HepG2 (cell line): Measurements from ENCODE around the gene EVA1A.

ENCODE experiments used
- CREB1 ChIP-seq, 2 experiments: fragments of 450-650 bp in 1 of 2; IDR thresholded peaks; 2 replicates each; pipeline ENCODE4 v1.6.1; 2016 to 2017; ENCODE audit warnings: control low read depth in 1 of 2, mild to moderate bottlenecking in 1 of 2, missing compliant biosample characterization in 1 of 2, missing genetic modification characterization in 1 of 2
- EZH2 ChIP-seq: conservative IDR thresholded peaks from 2 replicates; pipeline ENCODE4 v1.6.1; 2012; ENCODE audit warnings: mild to moderate bottlenecking, low read depth, low read length, moderate library complexity
- HMG20A ChIP-seq: IDR thresholded peaks from 2 replicates; pipeline ENCODE4 v1.6.1; 2016; ENCODE audit warnings: borderline replicate concordance
- NFKB2 ChIP-seq: sonication (generic); formaldehyde crosslinking; IDR thresholded peaks from 2 replicates; pipeline ENCODE4 v1.4.0; 2020; ENCODE audit warnings: missing genetic modification reagents, borderline replicate concordance
- TAF1 ChIP-seq: sonication (generic); formaldehyde crosslinking; IDR thresholded peaks from 2 replicates; pipeline ENCODE4 v1.4.0; 2020; ENCODE audit warnings: missing genetic modification reagents
- TOE1 ChIP-seq: sonication (generic); formaldehyde crosslinking; IDR thresholded peaks from 2 replicates; pipeline ENCODE4 v1.4.0; 2020; ENCODE audit warnings: mild to moderate bottlenecking, missing genetic modification reagents
- YY1 ChIP-seq: IDR thresholded peaks from 2 replicates; pipeline ENCODE4 v1.6.1; 2011; ENCODE audit warnings: low read length, low read depth, moderate library complexity, mild to moderate bottlenecking; ENCODE audit not compliant: insufficient read depth, insufficient replicate concordance
- ZZZ3 ChIP-seq: sonication (generic); formaldehyde crosslinking; IDR thresholded peaks from 2 replicates; pipeline ENCODE4 v1.4.0; 2020; ENCODE audit warnings: missing genetic modification reagents, mild to moderate bottlenecking, borderline replicate concordance
- TF ChIP-seq, protein P1 (sequence below): sonication (generic); formaldehyde crosslinking; IDR thresholded peaks from 2 replicates; pipeline ENCODE4 v1.4.0; 2020; ENCODE audit warnings: low read depth, missing genetic modification reagents
- TF ChIP-seq, protein P2 (sequence below): sonication (generic); formaldehyde crosslinking; IDR thresholded peaks from 2 replicates; pipeline ENCODE4; 2020; ENCODE audit warnings: missing genetic modification reagents, mild to moderate bottlenecking, borderline replicate concordance

DNA sequence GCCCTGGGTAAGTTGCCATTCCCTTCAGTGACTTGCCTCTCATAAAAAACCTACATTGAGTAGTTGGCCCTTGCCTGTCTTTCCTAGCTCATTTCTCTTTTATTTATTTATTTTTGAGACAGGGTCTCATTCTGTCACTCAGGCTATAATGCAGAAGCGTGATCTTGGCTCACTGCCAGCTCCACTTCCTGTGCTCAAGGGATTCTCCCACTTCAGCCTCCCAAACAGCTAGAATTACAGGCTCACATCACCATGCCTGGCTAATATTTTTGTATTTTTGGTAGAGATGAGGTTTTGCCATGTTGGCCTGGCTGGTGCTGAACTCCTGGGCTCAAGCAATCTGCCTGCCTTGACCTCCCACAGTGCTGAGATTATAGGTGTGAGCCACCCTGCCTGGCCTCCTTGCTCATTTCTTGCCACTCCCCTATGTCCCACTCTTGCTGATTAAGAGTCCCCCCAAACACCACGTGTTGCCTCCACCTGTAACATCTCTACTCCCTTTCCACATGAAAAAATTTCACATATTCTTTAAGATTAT, 12.6 kb downstream of the EVA1A start:
- TF ChIP-seq, protein P1, sequence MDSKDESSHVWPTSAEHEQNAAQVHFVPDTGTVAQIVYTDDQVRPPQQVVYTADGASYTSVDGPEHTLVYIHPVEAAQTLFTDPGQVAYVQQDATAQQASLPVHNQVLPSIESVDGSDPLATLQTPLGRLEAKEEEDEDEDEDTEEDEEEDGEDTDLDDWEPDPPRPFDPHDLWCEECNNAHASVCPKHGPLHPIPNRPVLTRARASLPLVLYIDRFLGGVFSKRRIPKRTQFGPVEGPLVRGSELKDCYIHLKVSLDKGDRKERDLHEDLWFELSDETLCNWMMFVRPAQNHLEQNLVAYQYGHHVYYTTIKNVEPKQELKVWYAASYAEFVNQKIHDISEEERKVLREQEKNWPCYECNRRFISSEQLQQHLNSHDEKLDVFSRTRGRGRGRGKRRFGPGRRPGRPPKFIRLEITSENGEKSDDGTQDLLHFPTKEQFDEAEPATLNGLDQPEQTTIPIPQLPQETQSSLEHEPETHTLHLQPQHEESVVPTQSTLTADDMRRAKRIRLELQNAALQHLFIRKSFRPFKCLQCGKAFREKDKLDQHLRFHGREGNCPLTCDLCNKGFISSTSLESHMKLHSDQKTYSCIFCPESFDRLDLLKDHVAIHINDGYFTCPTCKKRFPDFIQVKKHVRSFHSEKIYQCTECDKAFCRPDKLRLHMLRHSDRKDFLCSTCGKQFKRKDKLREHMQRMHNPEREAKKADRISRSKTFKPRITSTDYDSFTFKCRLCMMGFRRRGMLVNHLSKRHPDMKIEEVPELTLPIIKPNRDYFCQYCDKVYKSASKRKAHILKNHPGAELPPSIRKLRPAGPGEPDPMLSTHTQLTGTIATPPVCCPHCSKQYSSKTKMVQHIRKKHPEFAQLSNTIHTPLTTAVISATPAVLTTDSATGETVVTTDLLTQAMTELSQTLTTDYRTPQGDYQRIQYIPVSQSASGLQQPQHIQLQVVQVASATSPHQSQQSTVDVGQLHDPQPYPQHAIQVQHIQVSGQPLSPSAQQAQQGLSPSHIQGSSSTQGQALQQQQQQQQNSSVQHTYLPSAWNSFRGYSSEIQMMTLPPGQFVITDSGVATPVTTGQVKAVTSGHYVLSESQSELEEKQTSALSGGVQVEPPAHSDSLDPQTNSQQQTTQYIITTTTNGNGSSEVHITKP (CRISPR knock-in tag), result no peak
- TF ChIP-seq TOE1 (CRISPR knock-in tag) (no peak), TAF1 (CRISPR knock-in tag) (no peak), EZH2 (no peak), ZZZ3 (CRISPR knock-in tag) (no peak), CREB1 (IDR thresholded peaks at IDR 0.05) (no peak), CREB1 (CRISPR knock-in tag; IDR thresholded peaks at IDR 0.05) (no peak), HMG20A (CRISPR knock-in tag) (no peak), NFKB2 (CRISPR knock-in tag) (no peak), YY1 (no peak)
- TF ChIP-seq, protein P2, sequence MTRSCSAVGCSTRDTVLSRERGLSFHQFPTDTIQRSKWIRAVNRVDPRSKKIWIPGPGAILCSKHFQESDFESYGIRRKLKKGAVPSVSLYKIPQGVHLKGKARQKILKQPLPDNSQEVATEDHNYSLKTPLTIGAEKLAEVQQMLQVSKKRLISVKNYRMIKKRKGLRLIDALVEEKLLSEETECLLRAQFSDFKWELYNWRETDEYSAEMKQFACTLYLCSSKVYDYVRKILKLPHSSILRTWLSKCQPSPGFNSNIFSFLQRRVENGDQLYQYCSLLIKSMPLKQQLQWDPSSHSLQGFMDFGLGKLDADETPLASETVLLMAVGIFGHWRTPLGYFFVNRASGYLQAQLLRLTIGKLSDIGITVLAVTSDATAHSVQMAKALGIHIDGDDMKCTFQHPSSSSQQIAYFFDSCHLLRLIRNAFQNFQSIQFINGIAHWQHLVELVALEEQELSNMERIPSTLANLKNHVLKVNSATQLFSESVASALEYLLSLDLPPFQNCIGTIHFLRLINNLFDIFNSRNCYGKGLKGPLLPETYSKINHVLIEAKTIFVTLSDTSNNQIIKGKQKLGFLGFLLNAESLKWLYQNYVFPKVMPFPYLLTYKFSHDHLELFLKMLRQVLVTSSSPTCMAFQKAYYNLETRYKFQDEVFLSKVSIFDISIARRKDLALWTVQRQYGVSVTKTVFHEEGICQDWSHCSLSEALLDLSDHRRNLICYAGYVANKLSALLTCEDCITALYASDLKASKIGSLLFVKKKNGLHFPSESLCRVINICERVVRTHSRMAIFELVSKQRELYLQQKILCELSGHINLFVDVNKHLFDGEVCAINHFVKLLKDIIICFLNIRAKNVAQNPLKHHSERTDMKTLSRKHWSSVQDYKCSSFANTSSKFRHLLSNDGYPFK (CRISPR knock-in tag), result no peak
